Measurements from ENCODE around the gene CADPS.

Gene CADPS

GRCh38 chr3:62416144-62416543 lies 459.1 kb downstream of the CADPS start:
- Histone ChIP-seq H3K36me3 (ENCODE audit: insufficient read depth, low read length) (no peaks in the 10 kb centered on the region), H3K4me2 (ENCODE audit: low read depth, low read length, poor library complexity, severe bottlenecking) (no peak overlapping the region), H3F3A (ENCODE audit: low read depth) (no peaks in the 10 kb centered on the region), H3K9ac (ENCODE audit: low read depth, low read length, poor library complexity, severe bottlenecking) (no peak overlapping the region), H3K27me3 (ENCODE audit: insufficient read depth, low read length, poor library complexity, severe bottlenecking) (no peaks in the 10 kb centered on the region), H3K9me2 (replicated peaks; ENCODE audit: low read depth, low read length) (no peaks in the 10 kb centered on the region), H3K9me3 (ENCODE audit: insufficient read depth, low read depth, low read length) (no peaks in the 10 kb centered on the region), H3K79me2 (ENCODE audit: insufficient read depth, low read length) (no peaks in the 10 kb centered on the region), H3K4me1 (ENCODE audit: insufficient read depth, low read length, poor library complexity, severe bottlenecking) (no peaks in the 10 kb centered on the region), H2AFZ (ENCODE audit: low read length) (no peak overlapping the region), H3K4me3 (ENCODE audit: low read length, poor library complexity, severe bottlenecking) (no peak overlapping the region), H4K20me1 (ENCODE audit: insufficient read depth, low read length, poor library complexity, severe bottlenecking) (no peaks in the 10 kb centered on the region)
- TF ChIP-seq EZH2phosphoT487 (IDR thresholded peaks at IDR 0.05; ENCODE audit: borderline replicate concordance), result no peak

- H3K4me3 ChIP-seq (ENCODE audit: low read length, poor library complexity, severe bottlenecking), result no peak overlapping the region
- H2AFZ ChIP-seq (ENCODE audit: low read length), result no peak overlapping the region
- no peaks in the 10 kb centered on the region for H3K4me1 ChIP-seq (ENCODE audit: insufficient read depth, low read length, poor library complexity, severe bottlenecking)
- no peaks in the 10 kb centered on the region for H3K79me2 ChIP-seq (ENCODE audit: insufficient read depth, low read length)
- no peak overlapping the region for H3K9ac ChIP-seq (ENCODE audit: low read depth, low read length, poor library complexity, severe bottlenecking)
- H3K4me2 ChIP-seq (ENCODE audit: low read depth, low read length, poor library complexity, severe bottlenecking), result no peak overlapping the region
- H3K9me3 ChIP-seq (ENCODE audit: insufficient read depth, low read depth, low read length), result no peaks in the 10 kb centered on the region
- no peaks in the 10 kb centered on the region for H3K36me3 ChIP-seq (ENCODE audit: insufficient read depth, low read length)
- H4K20me1 ChIP-seq (ENCODE audit: insufficient read depth, low read length, poor library complexity, severe bottlenecking), result no peaks in the 10 kb centered on the region
- H3K9me2 ChIP-seq (replicated peaks; ENCODE audit: low read depth, low read length), result no peaks in the 10 kb centered on the region
- no peak for TF ChIP-seq EZH2phosphoT487 (IDR thresholded peaks at IDR 0.05; ENCODE audit: borderline replicate concordance)
- no peak for TF ChIP-seq CTCF (conservative IDR thresholded peaks at IDR 0.05; ENCODE audit: low read length)
- no peaks in the 10 kb centered on the region for H3K27me3 ChIP-seq (ENCODE audit: insufficient read depth, low read length, poor library complexity, severe bottlenecking)
- no peaks in the 10 kb centered on the region for H3F3A ChIP-seq (ENCODE audit: low read depth)
These were observed 459.9 kb downstream of the CADPS start for GRCh38 chr3:62415312-62415801.

GRCh38 chr3:62414786-62415185 lies 460.4 kb downstream of the CADPS start:
- Histone ChIP-seq H3K9ac (ENCODE audit: low read depth, low read length, poor library complexity, severe bottlenecking) (no peak overlapping the region), H4K20me1 (ENCODE audit: insufficient read depth, low read length, poor library complexity, severe bottlenecking) (no peaks in the 10 kb centered on the region), H3K36me3 (ENCODE audit: insufficient read depth, low read length) (no peaks in the 10 kb centered on the region), H3K4me1 (ENCODE audit: insufficient read depth, low read length, poor library complexity, severe bottlenecking) (no peaks in the 10 kb centered on the region), H3K9me3 (ENCODE audit: insufficient read depth, low read depth, low read length) (no peaks in the 10 kb centered on the region), H2AFZ (ENCODE audit: low read length) (no peak overlapping the region), H3K27me3 (ENCODE audit: insufficient read depth, low read length, poor library complexity, severe bottlenecking) (no peaks in the 10 kb centered on the region), H3K4me2 (ENCODE audit: low read depth, low read length, poor library complexity, severe bottlenecking) (no peak overlapping the region), H3K9me2 (replicated peaks; ENCODE audit: low read depth, low read length) (no peaks in the 10 kb centered on the region), H3F3A (ENCODE audit: low read depth) (no peaks in the 10 kb centered on the region), H3K4me3 (ENCODE audit: low read length, poor library complexity, severe bottlenecking) (no peak overlapping the region), H3K79me2 (ENCODE audit: insufficient read depth, low read length) (no peaks in the 10 kb centered on the region)
- TF ChIP-seq EZH2phosphoT487 (IDR thresholded peaks at IDR 0.05; ENCODE audit: borderline replicate concordance), result no peak
- TF ChIP-seq CTCF (conservative IDR thresholded peaks at IDR 0.05; ENCODE audit: low read length), result no peak

GRCh38 chr3:62413687-62414086 lies 461.5 kb downstream of the CADPS start:
- Histone ChIP-seq H3K4me1 (ENCODE audit: insufficient read depth, low read length, poor library complexity, severe bottlenecking) (no peaks in the 10 kb centered on the region), H3K9me2 (replicated peaks; ENCODE audit: low read depth, low read length) (no peaks in the 10 kb centered on the region), H4K20me1 (ENCODE audit: insufficient read depth, low read length, poor library complexity, severe bottlenecking) (no peaks in the 10 kb centered on the region), H2AFZ (ENCODE audit: low read length) (no peak overlapping the region), H3K79me2 (ENCODE audit: insufficient read depth, low read length) (no peaks in the 10 kb centered on the region), H3K9me3 (ENCODE audit: insufficient read depth, low read depth, low read length) (no peaks in the 10 kb centered on the region), H3K9ac (ENCODE audit: low read depth, low read length, poor library complexity, severe bottlenecking) (no peak overlapping the region), H3K4me2 (ENCODE audit: low read depth, low read length, poor library complexity, severe bottlenecking) (no peak overlapping the region), H3K4me3 (ENCODE audit: low read length, poor library complexity, severe bottlenecking) (no peak overlapping the region), H3K27me3 (ENCODE audit: insufficient read depth, low read length, poor library complexity, severe bottlenecking) (no peaks in the 10 kb centered on the region), H3K36me3 (ENCODE audit: insufficient read depth, low read length) (no peaks in the 10 kb centered on the region), H3F3A (ENCODE audit: low read depth) (no peaks in the 10 kb centered on the region)
- TF ChIP-seq EZH2phosphoT487 (IDR thresholded peaks at IDR 0.05; ENCODE audit: borderline replicate concordance), result no peak

Measured in Loucy (cell line).